Sigmoid colon (tissue), 7 donors: ENCODE results near the gene ZNG1C. TPM values are rescaled to one million over a fixed set of nuclear protein-coding genes. Genes with fewer than 3 reads are reported as not detected.
"Not testable (repeated sequence)": the region's sequence is repeated elsewhere in the genome, so short reads cannot be mapped to it uniquely, and the experiment has no call there.

ENCODE experiments used
- DNase-seq: peaks from one replicate; pipeline ENCODE4 v3.0.0-alpha.2; 2019
- H3K27ac ChIP-seq, 4 donors: fragments of 200-600 bp; sonication (generic); one replicate each; pipeline ENCODE4 v1.5.1; 2016 to 2019; ENCODE audit warnings: mild to moderate bottlenecking in 1 of 4
- H3K27me3 ChIP-seq, 3 donors: fragments of 200-600 bp; sonication (generic); one replicate each; pipeline ENCODE4 v1.5.1; 2019; ENCODE audit warnings: mild to moderate bottlenecking in 1 of 3
- H3K36me3 ChIP-seq, 4 donors: fragments of 200-600 bp; sonication (generic); one replicate each; pipeline ENCODE4 v1.5.1; 2016 to 2019
- H3K4me1 ChIP-seq, 4 donors: fragments of 200-600 bp; sonication (generic); one replicate each; pipeline ENCODE4 v1.5.1; 2017 to 2019
- H3K4me3 ChIP-seq, 4 donors: fragments of 200-600 bp; sonication (generic); one replicate each; pipeline ENCODE4 v1.5.1; 2017 to 2019; ENCODE audit warnings: mild to moderate bottlenecking in 2 of 4, moderate library complexity in 1 of 4
- H3K9me3 ChIP-seq, 4 donors: fragments of 200-600 bp in 3 of 4; sonication (generic) in 3 of 4; one replicate each; pipeline versions ENCODE4 v1.5.1 to v1.6.1; 2013 to 2019
- WGBS, 2 donors: extraction: QIAGEN DNeasy Blood & Tissue Kit; methylation state at CpG; one replicate each; pipeline ENCODE4 v1.1.7; 2013; 5-methylcytosine and 5-hydroxymethylcytosine counted together
- intact Hi-C: fragments of 100-400 bp; cut with DNase I; formaldehyde crosslinking; loops from one replicate; pipeline ENCODE4 v1.15.1; 2023
- polyA plus RNA-seq, 3 donors: library from polyadenylated mRNA; stranded (reverse); fragments of 200-250 nt; gene quantifications; one replicate each; pipeline ENCODE4 v1.2.3, GENCODE V29; 2013
- total RNA-seq, 4 donors: library from RNA; depleted of rRNA; stranded (reverse); fragments of >200 nt; gene quantifications; one replicate each; pipeline ENCODE4 v1.1.0, GENCODE V29; 2016
- donor health status: healthy with polysubstance abuse.
- donor health status: Bipolar disorder and iron deficiency.
- donor health status: healthy.

Gene ZNG1C
- 10 to 100 TPM; 14.3 to 21.6 (median 17.3) TPM for total RNA-seq
- polyA plus RNA-seq: 10 to 100 TPM in 2 of 3 donors, 1 to 10 TPM in 1; 8.4 to 18.1 (median 11.6) TPM

- H3K36me3 ChIP-seq, intact Hi-C loops, H3K4me3 ChIP-seq, H3K4me1 ChIP-seq, H3K9me3 ChIP-seq, DNase-seq, H3K27me3 ChIP-seq, H3K27ac ChIP-seq: not testable (repeated sequence)
- WGBS, 2 donors: no CpG with 5 or more reads among the region's 32 CpGs
Measured at GRCh38 chr9:68241683-68242082, at the start of gene ZNG1C. Gene ZNG1C, plus strand, starts transcription at chr9:68241983. Its CDS starts 49 bp downstream, at chr9:68242032.

- H3K9me3 ChIP-seq, H3K36me3 ChIP-seq, H3K27ac ChIP-seq, H3K27me3 ChIP-seq, H3K4me3 ChIP-seq, intact Hi-C loops, H3K4me1 ChIP-seq, DNase-seq: not testable (repeated sequence)
- WGBS, 2 donors: no CpG with 5 or more reads among the region's 11 CpGs
Measured at GRCh38 chr9:68242437-68242836, 654 bp downstream of the ZNG1C start.

- H3K27ac ChIP-seq, H3K27me3 ChIP-seq, H3K36me3 ChIP-seq, H3K4me3 ChIP-seq, H3K9me3 ChIP-seq, DNase-seq, H3K4me1 ChIP-seq, intact Hi-C loops: not testable (repeated sequence)
- 98% methylated on average over 10 of the region's 16 CpGs for WGBS, 2 donors
Measured at GRCh38 chr9:68281041-68281440, 39.3 kb downstream of the ZNG1C start.

GRCh38 chr9:68302567-68302966, 60.8 kb downstream of the ZNG1C start, which contains the start of gene FOXD4L3:
Gene FOXD4L3, plus strand, starts transcription at chr9:68302867. Its CDS starts 85 bp downstream, at chr9:68302952.
- H3K27me3 ChIP-seq, H3K9me3 ChIP-seq, H3K4me3 ChIP-seq, H3K36me3 ChIP-seq, H3K27ac ChIP-seq, DNase-seq, intact Hi-C loops, H3K4me1 ChIP-seq: not testable (repeated sequence)
- 2 to 4% methylated on average over 4 of the region's 15 CpGs for WGBS, 2 donors

GRCh38 chr9:68303771-68304170, 62.0 kb downstream of the ZNG1C start:
- intact Hi-C loops, H3K9me3 ChIP-seq, H3K4me1 ChIP-seq, H3K27ac ChIP-seq, H3K4me3 ChIP-seq, H3K36me3 ChIP-seq, DNase-seq, H3K27me3 ChIP-seq: not testable (repeated sequence)
- 4% methylated on average over 9 of the region's 30 CpGs for WGBS, 2 donors

- H3K4me1 ChIP-seq, H3K4me3 ChIP-seq, H3K36me3 ChIP-seq, H3K27ac ChIP-seq, H3K9me3 ChIP-seq, DNase-seq, intact Hi-C loops, H3K27me3 ChIP-seq: not testable (repeated sequence)
- WGBS, 2 donors: 6 to 14% methylated on average over 7 to 8 of the region's 21 CpGs
Measured at GRCh38 chr9:68304212-68304611, 62.4 kb downstream of the ZNG1C start.

GRCh38 chr9:68304777-68305176, 63.0 kb downstream of the ZNG1C start:
- H3K4me3 ChIP-seq, H3K9me3 ChIP-seq, H3K4me1 ChIP-seq, H3K27ac ChIP-seq, intact Hi-C loops, DNase-seq, H3K36me3 ChIP-seq, H3K27me3 ChIP-seq: not testable (repeated sequence)
- 11 to 24% methylated on average over 2 of the region's 4 CpGs for WGBS, 2 donors

GRCh38 chr9:68305680-68306285, 64.0 kb downstream of the ZNG1C start:
- H3K27ac ChIP-seq, intact Hi-C loops, H3K27me3 ChIP-seq, H3K4me3 ChIP-seq, H3K9me3 ChIP-seq, H3K36me3 ChIP-seq, H3K4me1 ChIP-seq, DNase-seq: not testable (repeated sequence)
- 26 to 29% methylated on average over 7 to 9 of the region's 21 CpGs for WGBS, 2 donors

GRCh38 chr9:68306391-68306964, 64.7 kb downstream of the ZNG1C start:
- H3K27me3 ChIP-seq: not testable (repeated sequence)

GRCh38 chr9:68307127-68307526, 65.3 kb downstream of the ZNG1C start:
- H3K27ac ChIP-seq, H3K27me3 ChIP-seq, H3K36me3 ChIP-seq, H3K4me3 ChIP-seq, H3K9me3 ChIP-seq, intact Hi-C loops, H3K4me1 ChIP-seq, DNase-seq: not testable (repeated sequence)
- 36% methylated on average over 17 to 18 of the region's 35 CpGs for WGBS, 2 donors

More at GRCh38 chr9:68306391-68306964, 64.7 kb downstream of the ZNG1C start:
- H3K9me3 ChIP-seq, H3K27ac ChIP-seq, H3K36me3 ChIP-seq, H3K4me3 ChIP-seq, H3K4me1 ChIP-seq, DNase-seq, intact Hi-C loops: not testable (repeated sequence)
- WGBS, 2 donors: 13 to 15% methylated on average over 28 of the region's 37 CpGs

GRCh38 chr9:68307654-68308053, 65.9 kb downstream of the ZNG1C start:
- intact Hi-C loops, H3K4me3 ChIP-seq, DNase-seq, H3K36me3 ChIP-seq, H3K27me3 ChIP-seq, H3K4me1 ChIP-seq, H3K9me3 ChIP-seq, H3K27ac ChIP-seq: not testable (repeated sequence)
- 23 to 30% methylated on average over 19 to 20 of the region's 21 CpGs for WGBS, 2 donors

- intact Hi-C loops, H3K27me3 ChIP-seq: not testable (repeated sequence)
- no CpG with 5 or more reads among the region's 5 CpGs for WGBS, 2 donors
Measured at GRCh38 chr9:68311208-68311607, 69.4 kb downstream of the ZNG1C start.

GRCh38 chr9:68318209-68318608, 76.4 kb downstream of the ZNG1C start:
- H3K4me3 ChIP-seq, H3K9me3 ChIP-seq, H3K27ac ChIP-seq, H3K36me3 ChIP-seq, H3K27me3 ChIP-seq, H3K4me1 ChIP-seq, intact Hi-C loops, DNase-seq: not testable (repeated sequence)
- 74 to 75% methylated on average over 9 of the region's 10 CpGs for WGBS, 2 donors

More at GRCh38 chr9:68311208-68311607, 69.4 kb downstream of the ZNG1C start:
- H3K27ac ChIP-seq, DNase-seq, H3K4me1 ChIP-seq, H3K36me3 ChIP-seq, H3K4me3 ChIP-seq, H3K9me3 ChIP-seq: not testable (repeated sequence)
